ENCODE results near the gene TRIM43B. TPM values are rescaled to one million over a fixed set of nuclear protein-coding genes. Genes with fewer than 3 reads are reported as not detected.
"Not testable (repeated sequence)": the region's sequence is repeated elsewhere in the genome, so short reads cannot be mapped to it uniquely, and the experiment has no call there.

The TRIM43B gene
- total RNA-seq (2022), result not detected in 2 replicates
- not detected for Bru-seq, nascent RNA
- not detected for BruChase-seq, experiment 1, labeled RNA remaining after a 2-hour chase
- BruChase-seq, experiment 2, labeled RNA remaining after a 6-hour chase, result not detected
- long read RNA-seq, result 0 reads

DNA sequence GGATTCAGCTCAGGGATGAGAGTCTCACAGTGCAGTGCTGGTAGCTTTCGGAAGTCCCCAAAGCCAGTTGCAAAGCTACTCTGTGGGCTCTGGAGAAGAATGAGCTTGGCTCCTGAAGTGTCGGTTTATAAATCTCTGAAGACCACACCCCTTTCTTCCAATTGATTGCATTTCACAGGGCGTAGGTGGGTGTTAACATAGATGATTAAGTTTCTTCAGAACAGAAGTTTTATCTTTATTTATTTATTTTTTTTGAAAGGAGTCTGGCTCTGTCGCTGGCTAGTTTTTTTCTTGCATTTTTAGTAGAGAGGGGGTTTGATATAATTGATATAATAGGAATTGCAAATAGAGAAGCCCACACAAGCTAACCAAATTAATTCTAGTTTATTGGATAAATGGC, at the start of gene TRIM43B:
TRIM43B (minus strand) TSS at position 101 of the 400 bp plus-strand sequence. CDS start 2,040 bp downstream, outside the sequence.
- BruUV-seq (replicated peaks); H3K4me3 Mint-ChIP-seq (ENCODE audit: unreplicated experiment); DNase-seq; H3K36me3 Mint-ChIP-seq (ENCODE audit: insufficient read depth, unreplicated experiment); H3K36me3 ChIP-seq (ENCODE audit: control insufficient read depth, insufficient read depth, low read length); H3K27me3 Mint-ChIP-seq (ENCODE audit: insufficient read depth, unreplicated experiment); H3K4me1 ChIP-seq; CTCF ChIA-PET; H3K4me1 Mint-ChIP-seq (ENCODE audit: low read depth, unreplicated experiment); H3K9me3 ChIP-seq; H3K27ac Mint-ChIP-seq (ENCODE audit: unreplicated experiment); POLR2A ChIA-PET; H3K4me3 ChIP-seq (ENCODE audit: low read depth, low read length); H3K27me3 ChIP-seq (replicated peaks; ENCODE audit: control insufficient read depth, insufficient read depth, low read length); intact Hi-C loops (cut with micrococcal nuclease; ENCODE audit: unreplicated experiment); H3K9me3 Mint-ChIP-seq (ENCODE audit: unreplicated experiment): not testable (repeated sequence)

DNA sequence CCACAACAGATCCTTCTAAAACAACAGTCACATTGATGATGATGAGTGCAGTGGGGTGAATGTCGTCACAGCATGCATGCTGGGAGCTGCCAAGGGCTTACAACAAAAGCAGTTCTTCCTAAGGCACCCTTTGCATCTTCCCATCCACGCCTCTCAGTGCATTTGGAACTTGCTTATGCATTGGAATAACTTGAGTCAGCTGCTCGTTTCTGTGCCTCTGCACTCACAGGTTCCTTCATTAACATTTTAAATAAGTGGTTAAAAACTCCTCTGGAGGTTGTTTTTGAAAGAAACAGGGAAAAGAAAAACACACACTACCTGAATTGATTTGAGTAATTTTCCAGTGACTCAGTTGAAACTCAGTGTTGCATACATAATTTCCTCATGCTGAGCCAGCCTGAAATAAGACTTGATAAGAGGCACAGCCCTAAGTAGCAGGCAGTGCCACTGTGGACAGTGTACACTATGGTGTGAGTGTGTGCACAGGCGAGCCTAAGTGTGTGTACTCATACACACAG, 46.8 kb upstream of the TRIM43B start:
- CTCF ChIA-PET, result no interaction called here
- TF ChIP-seq, protein P1, sequence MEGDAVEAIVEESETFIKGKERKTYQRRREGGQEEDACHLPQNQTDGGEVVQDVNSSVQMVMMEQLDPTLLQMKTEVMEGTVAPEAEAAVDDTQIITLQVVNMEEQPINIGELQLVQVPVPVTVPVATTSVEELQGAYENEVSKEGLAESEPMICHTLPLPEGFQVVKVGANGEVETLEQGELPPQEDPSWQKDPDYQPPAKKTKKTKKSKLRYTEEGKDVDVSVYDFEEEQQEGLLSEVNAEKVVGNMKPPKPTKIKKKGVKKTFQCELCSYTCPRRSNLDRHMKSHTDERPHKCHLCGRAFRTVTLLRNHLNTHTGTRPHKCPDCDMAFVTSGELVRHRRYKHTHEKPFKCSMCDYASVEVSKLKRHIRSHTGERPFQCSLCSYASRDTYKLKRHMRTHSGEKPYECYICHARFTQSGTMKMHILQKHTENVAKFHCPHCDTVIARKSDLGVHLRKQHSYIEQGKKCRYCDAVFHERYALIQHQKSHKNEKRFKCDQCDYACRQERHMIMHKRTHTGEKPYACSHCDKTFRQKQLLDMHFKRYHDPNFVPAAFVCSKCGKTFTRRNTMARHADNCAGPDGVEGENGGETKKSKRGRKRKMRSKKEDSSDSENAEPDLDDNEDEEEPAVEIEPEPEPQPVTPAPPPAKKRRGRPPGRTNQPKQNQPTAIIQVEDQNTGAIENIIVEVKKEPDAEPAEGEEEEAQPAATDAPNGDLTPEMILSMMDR (IDR thresholded peaks at IDR 0.05; ENCODE audit: insufficient read depth in 1 of 2, low read depth in 1 of 2, low read length in 1 of 2, severe bottlenecking in 1 of 2, unreplicated experiment in 1 of 2), result no peak

DNA sequence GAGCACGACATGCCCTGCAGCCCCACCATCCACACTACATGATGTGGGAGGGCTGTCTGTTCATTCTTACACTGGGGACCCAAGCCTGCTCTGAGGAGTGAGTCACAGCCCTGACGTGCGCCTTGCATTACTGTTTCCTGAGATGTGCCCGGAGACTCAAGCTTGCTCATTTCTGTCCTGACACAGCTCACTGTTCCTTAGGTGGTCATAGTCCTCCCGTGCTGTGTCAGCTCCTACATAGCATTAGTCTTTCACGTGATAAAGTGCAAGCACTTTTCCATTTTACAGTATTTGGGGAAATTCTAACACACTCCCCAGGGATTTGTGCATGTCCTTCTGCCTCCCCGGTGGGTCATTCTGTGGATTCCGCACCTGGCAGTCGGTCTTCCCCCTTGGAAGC, 46.2 kb upstream of the TRIM43B start:
- no TSS peak for BruUV-seq (replicated peaks)
- H3K27ac Mint-ChIP-seq (ENCODE audit: unreplicated experiment), result no peak overlapping the region
- H3K27me3 ChIP-seq (replicated peaks; ENCODE audit: control insufficient read depth, insufficient read depth, low read length), result no peaks in the 10 kb centered on the region; the same call in 1 of the 2 replicates
- H3K4me3 Mint-ChIP-seq (ENCODE audit: unreplicated experiment), result no peak overlapping the region
- no peaks in the 10 kb centered on the region for H3K36me3 Mint-ChIP-seq (ENCODE audit: insufficient read depth, unreplicated experiment)
- H3K4me1 Mint-ChIP-seq (ENCODE audit: low read depth, unreplicated experiment), result peaks cover 5% of the 10 kb centered on the region
- no peaks in the 10 kb centered on the region for H3K9me3 ChIP-seq
- no peak overlapping the region for H3K4me3 ChIP-seq (ENCODE audit: low read depth, low read length)
- no peaks in the 10 kb centered on the region for H3K36me3 ChIP-seq (ENCODE audit: control insufficient read depth, insufficient read depth, low read length)
- POLR2A ChIA-PET, result no interaction called here
- H3K9me3 Mint-ChIP-seq (ENCODE audit: unreplicated experiment), result no peaks in the 10 kb centered on the region
- intact Hi-C loops (cut with micrococcal nuclease; ENCODE audit: unreplicated experiment), result no loop called here
- peaks cover 4% of the 10 kb centered on the region for H3K27me3 Mint-ChIP-seq (ENCODE audit: insufficient read depth, unreplicated experiment)
- CTCF ChIA-PET, result no interaction called here
- TF ChIP-seq, protein P1 (IDR thresholded peaks at IDR 0.05; ENCODE audit: insufficient read depth in 1 of 2, low read depth in 1 of 2, low read length in 1 of 2, severe bottlenecking in 1 of 2, unreplicated experiment in 1 of 2), result no peak
- H3K4me1 ChIP-seq, result no peaks in the 10 kb centered on the region
- no peak for DNase-seq

More for the DNA sequence above, 46.8 kb upstream of the TRIM43B start:
- intact Hi-C loops (cut with micrococcal nuclease; ENCODE audit: unreplicated experiment), result no loop called here
- peaks cover 7% of the 10 kb centered on the region for H3K27me3 Mint-ChIP-seq (ENCODE audit: insufficient read depth, unreplicated experiment)
- Histone ChIP-seq H3K27me3 (replicated peaks; ENCODE audit: control insufficient read depth, insufficient read depth, low read length) (no peaks in the 10 kb centered on the region; the same call in 1 of the 2 replicates), H3K4me1 (no peaks in the 10 kb centered on the region), H3K36me3 (ENCODE audit: control insufficient read depth, insufficient read depth, low read length) (no peaks in the 10 kb centered on the region), H3K4me3 (ENCODE audit: low read depth, low read length) (no peak overlapping the region), H3K9me3 (no peaks in the 10 kb centered on the region)
- H3K4me3 Mint-ChIP-seq (ENCODE audit: unreplicated experiment), result no peak overlapping the region
- H3K27ac Mint-ChIP-seq (ENCODE audit: unreplicated experiment), result no peak overlapping the region
- H3K4me1 Mint-ChIP-seq (ENCODE audit: low read depth, unreplicated experiment), result no peaks in the 10 kb centered on the region
- no peaks in the 10 kb centered on the region for H3K36me3 Mint-ChIP-seq (ENCODE audit: insufficient read depth, unreplicated experiment)
- no TSS peak for BruUV-seq (replicated peaks)
- no peak for DNase-seq
- POLR2A ChIA-PET, result no interaction called here
- no peaks in the 10 kb centered on the region for H3K9me3 Mint-ChIP-seq (ENCODE audit: unreplicated experiment)
